HepG2 (cell line): ENCODE results near the gene DBNDD1. TPM values are rescaled to one million over a fixed set of nuclear protein-coding genes. Genes with fewer than 3 reads are reported as not detected.

Experiments used
- AGO2 ChIP-seq: fragments of 200-400 bp; formaldehyde crosslinking; optimal IDR thresholded peaks from 2 replicates; pipeline ENCODE3; 2017; ENCODE audit warnings: mild to moderate bottlenecking, low read depth, low read length, moderate library complexity
- NR1H2 ChIP-seq: sonication (generic); formaldehyde crosslinking; IDR thresholded peaks from 2 replicates; pipeline ENCODE4 v1.8.1; 2022; ENCODE audit warnings: low read depth, missing genetic modification reagents, borderline replicate concordance
- RBFOX2 ChIP-seq: fragments of 200-400 bp; formaldehyde crosslinking; IDR thresholded peaks from 2 replicates; pipeline ENCODE4 v1.6.1; 2017; ENCODE audit warnings: low read depth, mild to moderate bottlenecking, low read length
- RBM39 ChIP-seq: fragments of 200-400 bp; formaldehyde crosslinking; IDR thresholded peaks from one replicate; pipeline ENCODE4 v1.6.1; 2018; ENCODE audit warnings: antibody characterized with exemption, mild to moderate bottlenecking, low read depth, low read length; ENCODE audit not compliant: poor library complexity, severe bottlenecking
- ZFP62 ChIP-seq: sonication (generic); formaldehyde crosslinking; IDR thresholded peaks from 2 replicates; pipeline ENCODE4 v1.4.0; 2020; ENCODE audit warnings: missing genetic modification reagents
- ZFY ChIP-seq: sonication (generic); formaldehyde crosslinking; IDR thresholded peaks from 2 replicates; pipeline ENCODE4 v1.4.0; 2020; ENCODE audit warnings: missing genetic modification reagents
- ZNF274 ChIP-seq: sonication (generic); formaldehyde crosslinking; IDR thresholded peaks from 2 replicates; pipeline ENCODE4 v1.5.1; 2020; ENCODE audit warnings: mild to moderate bottlenecking, missing genetic modification reagents
- ZNF7 ChIP-seq: IDR thresholded peaks from 2 replicates; pipeline ENCODE4 v1.6.1; 2016; ENCODE audit warnings: missing biosample characterization, missing genetic modification reagents
- ZNF75D ChIP-seq: sonication (generic); formaldehyde crosslinking; IDR thresholded peaks from 2 replicates; pipeline ENCODE4 v1.8.1; 2023; ENCODE audit warnings: missing genetic modification reagents, mild to moderate bottlenecking, borderline replicate concordance
- ZNF773 ChIP-seq: sonication (generic); formaldehyde crosslinking; IDR thresholded peaks from 2 replicates; pipeline ENCODE4 v1.4.0; 2020; ENCODE audit warnings: missing genetic modification reagents, borderline replicate concordance
- ZNF782 ChIP-seq: sonication (generic); formaldehyde crosslinking; IDR thresholded peaks from 2 replicates; pipeline ENCODE4 v1.4.0; 2020; ENCODE audit warnings: missing genetic modification reagents, mild to moderate bottlenecking, borderline replicate concordance
- ZNF83 ChIP-seq: sonication (generic); formaldehyde crosslinking; IDR thresholded peaks from 2 replicates; pipeline ENCODE4 v1.4.0; 2020; ENCODE audit warnings: missing genetic modification reagents, mild to moderate bottlenecking, borderline replicate concordance
- polyA plus RNA-seq, 8 experiments: library from polyadenylated mRNA; depleted of rRNA in 3 of 8; stranded (reverse) in 7 of 8; unstranded in 1 of 8; fragments of >200 nt; fragmentation: Illumina TruSeq in 4 of 8; extraction: Trizol in 4 of 8; gene quantifications; 2 replicates each; pipeline versions ENCODE4 v1.2.1 to v1.2.3, GENCODE V29; 2011 to 2016; ENCODE audit warnings: low read depth in 4 of 8, missing spikeins in 1 of 8, mixed read lengths in 1 of 8; ENCODE audit not compliant: insufficient read depth in 1 of 8
- total RNA-seq, 5 experiments: library from RNA; depleted of rRNA; stranded (reverse); fragments of >200 nt; fragmentation: Illumina TruSeq; extraction: Trizol; gene quantifications; 2 replicates each; pipeline ENCODE4 v1.2.3, GENCODE V29; 2016; ENCODE audit warnings: low read depth in 1 of 5
- TF ChIP-seq, protein P1 (sequence below): sonication (generic); formaldehyde crosslinking; IDR thresholded peaks from 2 replicates; pipeline ENCODE4 v1.5.1; 2020; ENCODE audit warnings: mild to moderate bottlenecking, missing genetic modification reagents
- TF ChIP-seq, protein P2 (sequence below), 2 experiments: sonication (generic) in 1 of 2; formaldehyde crosslinking in 1 of 2; IDR thresholded peaks; 2 replicates each; pipeline versions ENCODE4 v1.6.1 to v1.9.0; 2014 to 2022; ENCODE audit warnings: antibody characterized with exemption in 1 of 2, borderline replicate concordance in 1 of 2, inconsistent platforms in 1 of 2, low read depth in 1 of 2, missing genetic modification reagents in 1 of 2
- TF ChIP-seq, protein P3 (sequence below): sonication (generic); formaldehyde crosslinking; IDR thresholded peaks from 2 replicates; pipeline ENCODE4 v1.5.1; 2020; ENCODE audit warnings: mild to moderate bottlenecking, missing genetic modification reagents, moderate library complexity

DBNDD1 gene
- total and polyA plus RNA-seq, 2 of the 13 experiments (the other 11 are each of a cell fraction or from before 2014, with no cell fraction given): 17.0 to 40.4 TPM

GRCh38 chr16:90020838-90021382 lies 1.7 kb upstream of the DBNDD1 start (continued):
- TF ChIP-seq, protein P1, sequence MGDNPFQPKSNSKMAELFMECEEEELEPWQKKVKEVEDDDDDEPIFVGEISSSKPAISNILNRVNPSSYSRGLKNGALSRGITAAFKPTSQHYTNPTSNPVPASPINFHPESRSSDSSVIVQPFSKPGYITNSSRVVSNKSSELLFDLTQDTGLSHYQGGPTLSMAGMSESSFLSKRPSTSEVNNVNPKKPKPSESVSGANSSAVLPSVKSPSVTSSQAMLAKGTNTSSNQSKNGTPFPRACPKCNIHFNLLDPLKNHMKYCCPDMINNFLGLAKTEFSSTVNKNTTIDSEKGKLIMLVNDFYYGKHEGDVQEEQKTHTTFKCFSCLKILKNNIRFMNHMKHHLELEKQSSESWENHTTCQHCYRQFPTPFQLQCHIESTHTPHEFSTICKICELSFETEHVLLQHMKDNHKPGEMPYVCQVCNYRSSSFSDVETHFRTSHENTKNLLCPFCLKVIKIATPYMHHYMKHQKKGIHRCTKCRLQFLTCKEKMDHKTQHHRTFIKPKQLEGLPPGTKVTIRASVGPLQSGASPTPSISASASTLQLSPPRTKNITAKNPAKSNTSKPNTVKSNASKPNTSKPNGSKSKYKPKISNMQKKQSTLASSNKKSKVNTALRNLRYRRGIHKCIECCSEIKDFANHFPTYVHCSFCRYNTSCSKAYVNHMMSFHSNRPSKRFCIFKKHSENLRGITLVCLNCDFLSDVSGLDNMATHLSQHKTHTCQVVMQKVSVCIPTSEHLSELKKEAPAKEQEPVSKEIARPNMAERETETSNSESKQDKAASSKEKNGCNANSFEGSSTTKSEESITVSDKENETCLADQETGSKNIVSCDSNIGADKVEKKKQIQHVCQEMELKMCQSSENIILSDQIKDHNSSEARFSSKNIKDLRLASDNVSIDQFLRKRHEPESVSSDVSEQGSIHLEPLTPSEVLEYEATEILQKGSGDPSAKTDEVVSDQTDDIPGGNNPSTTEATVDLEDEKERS (CRISPR knock-in tag): peak; percentile 65; the same call in 1 of the 2 replicates
- TF ChIP-seq NR1H2 (CRISPR knock-in tag): no peak
- no peak for TF ChIP-seq ZNF274 (CRISPR knock-in tag)
- TF ChIP-seq ZNF75D (CRISPR knock-in tag): no peak
- TF ChIP-seq, protein P2, sequence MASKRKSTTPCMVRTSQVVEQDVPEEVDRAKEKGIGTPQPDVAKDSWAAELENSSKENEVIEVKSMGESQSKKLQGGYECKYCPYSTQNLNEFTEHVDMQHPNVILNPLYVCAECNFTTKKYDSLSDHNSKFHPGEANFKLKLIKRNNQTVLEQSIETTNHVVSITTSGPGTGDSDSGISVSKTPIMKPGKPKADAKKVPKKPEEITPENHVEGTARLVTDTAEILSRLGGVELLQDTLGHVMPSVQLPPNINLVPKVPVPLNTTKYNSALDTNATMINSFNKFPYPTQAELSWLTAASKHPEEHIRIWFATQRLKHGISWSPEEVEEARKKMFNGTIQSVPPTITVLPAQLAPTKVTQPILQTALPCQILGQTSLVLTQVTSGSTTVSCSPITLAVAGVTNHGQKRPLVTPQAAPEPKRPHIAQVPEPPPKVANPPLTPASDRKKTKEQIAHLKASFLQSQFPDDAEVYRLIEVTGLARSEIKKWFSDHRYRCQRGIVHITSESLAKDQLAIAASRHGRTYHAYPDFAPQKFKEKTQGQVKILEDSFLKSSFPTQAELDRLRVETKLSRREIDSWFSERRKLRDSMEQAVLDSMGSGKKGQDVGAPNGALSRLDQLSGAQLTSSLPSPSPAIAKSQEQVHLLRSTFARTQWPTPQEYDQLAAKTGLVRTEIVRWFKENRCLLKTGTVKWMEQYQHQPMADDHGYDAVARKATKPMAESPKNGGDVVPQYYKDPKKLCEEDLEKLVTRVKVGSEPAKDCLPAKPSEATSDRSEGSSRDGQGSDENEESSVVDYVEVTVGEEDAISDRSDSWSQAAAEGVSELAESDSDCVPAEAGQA (IDR thresholded peaks at IDR 0.05; ENCODE audit: low read depth): no peak
- TF ChIP-seq, protein P2 (CRISPR knock-in tag; IDR thresholded peaks at IDR 0.05; ENCODE audit: borderline replicate concordance): no peak
- TF ChIP-seq RBFOX2: 0 out of 2 replicates have a peak, but pooled peaks have one; percentile 23
- TF ChIP-seq ZNF773 (CRISPR knock-in tag): no peak
- TF ChIP-seq ZNF7 (CRISPR knock-in tag): no peak
- no peak for TF ChIP-seq ZFP62 (CRISPR knock-in tag)
- no peak for TF ChIP-seq ZNF782 (CRISPR knock-in tag)
- TF ChIP-seq RBM39: no peak
- peak; percentile 31; the same call in 1 of the 2 replicates for TF ChIP-seq ZNF83 (CRISPR knock-in tag)
- TF ChIP-seq, protein P3, sequence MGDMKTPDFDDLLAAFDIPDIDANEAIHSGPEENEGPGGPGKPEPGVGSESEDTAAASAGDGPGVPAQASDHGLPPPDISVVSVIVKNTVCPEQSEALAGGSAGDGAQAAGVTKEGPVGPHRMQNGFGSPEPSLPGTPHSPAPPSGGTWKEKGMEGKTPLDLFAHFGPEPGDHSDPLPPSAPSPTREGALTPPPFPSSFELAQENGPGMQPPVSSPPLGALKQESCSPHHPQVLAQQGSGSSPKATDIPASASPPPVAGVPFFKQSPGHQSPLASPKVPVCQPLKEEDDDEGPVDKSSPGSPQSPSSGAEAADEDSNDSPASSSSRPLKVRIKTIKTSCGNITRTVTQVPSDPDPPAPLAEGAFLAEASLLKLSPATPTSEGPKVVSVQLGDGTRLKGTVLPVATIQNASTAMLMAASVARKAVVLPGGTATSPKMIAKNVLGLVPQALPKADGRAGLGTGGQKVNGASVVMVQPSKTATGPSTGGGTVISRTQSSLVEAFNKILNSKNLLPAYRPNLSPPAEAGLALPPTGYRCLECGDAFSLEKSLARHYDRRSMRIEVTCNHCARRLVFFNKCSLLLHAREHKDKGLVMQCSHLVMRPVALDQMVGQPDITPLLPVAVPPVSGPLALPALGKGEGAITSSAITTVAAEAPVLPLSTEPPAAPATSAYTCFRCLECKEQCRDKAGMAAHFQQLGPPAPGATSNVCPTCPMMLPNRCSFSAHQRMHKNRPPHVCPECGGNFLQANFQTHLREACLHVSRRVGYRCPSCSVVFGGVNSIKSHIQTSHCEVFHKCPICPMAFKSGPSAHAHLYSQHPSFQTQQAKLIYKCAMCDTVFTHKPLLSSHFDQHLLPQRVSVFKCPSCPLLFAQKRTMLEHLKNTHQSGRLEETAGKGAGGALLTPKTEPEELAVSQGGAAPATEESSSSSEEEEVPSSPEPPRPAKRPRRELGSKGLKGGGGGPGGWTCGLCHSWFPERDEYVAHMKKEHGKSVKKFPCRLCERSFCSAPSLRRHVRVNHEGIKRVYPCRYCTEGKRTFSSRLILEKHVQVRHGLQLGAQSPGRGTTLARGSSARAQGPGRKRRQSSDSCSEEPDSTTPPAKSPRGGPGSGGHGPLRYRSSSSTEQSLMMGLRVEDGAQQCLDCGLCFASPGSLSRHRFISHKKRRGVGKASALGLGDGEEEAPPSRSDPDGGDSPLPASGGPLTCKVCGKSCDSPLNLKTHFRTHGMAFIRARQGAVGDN: peak; percentile 77
- TF ChIP-seq ZFY (CRISPR knock-in tag): peak; percentile 89
- no peak for TF ChIP-seq AGO2
